ENCODE results near the gene ARIH2.

ARIH2 gene

GRCh38 chr3:48930590-48930989, 11.9 kb downstream of the ARIH2 start:
- no peak for TF ChIP-seq FOXP2 (optimal IDR thresholded peaks at IDR 0.05; ENCODE audit: borderline replicate concordance, extremely low read depth, extremely low read length, insufficient read depth)
- no peak for TF ChIP-seq POLR2AphosphoS5 (IDR thresholded peaks at IDR 0.05; ENCODE audit: low read depth, low read length)
- TF ChIP-seq SIN3A (IDR thresholded peaks at IDR 0.05; ENCODE audit: borderline replicate concordance, insufficient read depth, low read length), result no peak
- TF ChIP-seq REST (IDR thresholded peaks at IDR 0.05; ENCODE audit: insufficient read depth in 1 of 2, low read depth in 2 of 2, low read length in 2 of 2), result no peak
- TF ChIP-seq TAF1 (IDR thresholded peaks at IDR 0.05; ENCODE audit: borderline replicate concordance, insufficient read depth, low read length), result no peak

GRCh38 chr3:48931944-48932580, 13.4 kb downstream of the ARIH2 start:
- TF ChIP-seq FOXP2 (optimal IDR thresholded peaks at IDR 0.05; ENCODE audit: borderline replicate concordance, extremely low read depth, extremely low read length, insufficient read depth) (no peak), SIN3A (IDR thresholded peaks at IDR 0.05; ENCODE audit: borderline replicate concordance, insufficient read depth, low read length) (no peak), POLR2AphosphoS5 (IDR thresholded peaks at IDR 0.05; ENCODE audit: low read depth, low read length) (no peak), TAF1 (IDR thresholded peaks at IDR 0.05; ENCODE audit: borderline replicate concordance, insufficient read depth, low read length) (no peak), REST (IDR thresholded peaks at IDR 0.05; ENCODE audit: insufficient read depth in 1 of 2, low read depth in 2 of 2, low read length in 2 of 2) (no peak)

GRCh38 chr3:48934333-48934991, 15.8 kb downstream of the ARIH2 start:
- TF ChIP-seq POLR2AphosphoS5 (IDR thresholded peaks at IDR 0.05; ENCODE audit: low read depth, low read length) (no peak), SIN3A (IDR thresholded peaks at IDR 0.05; ENCODE audit: borderline replicate concordance, insufficient read depth, low read length) (no peak), TAF1 (IDR thresholded peaks at IDR 0.05; ENCODE audit: borderline replicate concordance, insufficient read depth, low read length) (no peak), FOXP2 (optimal IDR thresholded peaks at IDR 0.05; ENCODE audit: borderline replicate concordance, extremely low read depth, extremely low read length, insufficient read depth) (no peak), REST (IDR thresholded peaks at IDR 0.05; ENCODE audit: insufficient read depth in 1 of 2, low read depth in 2 of 2, low read length in 2 of 2) (no peak)

- TF ChIP-seq SIN3A (IDR thresholded peaks at IDR 0.05; ENCODE audit: borderline replicate concordance, insufficient read depth, low read length) (no peak), TAF1 (IDR thresholded peaks at IDR 0.05; ENCODE audit: borderline replicate concordance, insufficient read depth, low read length) (no peak), REST (IDR thresholded peaks at IDR 0.05; ENCODE audit: insufficient read depth in 1 of 2, low read depth in 2 of 2, low read length in 2 of 2) (no peak), POLR2AphosphoS5 (IDR thresholded peaks at IDR 0.05; ENCODE audit: low read depth, low read length) (no peak), FOXP2 (optimal IDR thresholded peaks at IDR 0.05; ENCODE audit: borderline replicate concordance, extremely low read depth, extremely low read length, insufficient read depth) (no peak)
Observed at GRCh38 chr3:48935530-48935929, 16.9 kb downstream of the ARIH2 start.
